NCI-H187 treated with DMSO at 0.1 percent for 48 hours (cell line): ENCODE measurements around the gene CEACAM4.
"Not testable (repeated sequence)": the region's sequence is repeated elsewhere in the genome, so short reads cannot be mapped to it uniquely, and the experiment has no call there.

Source experiments
- DNase-seq: peaks from one replicate; lab custom pipeline; 2025; lab: John Stamatoyannopoulos, UW

Gene CEACAM4

DNA sequence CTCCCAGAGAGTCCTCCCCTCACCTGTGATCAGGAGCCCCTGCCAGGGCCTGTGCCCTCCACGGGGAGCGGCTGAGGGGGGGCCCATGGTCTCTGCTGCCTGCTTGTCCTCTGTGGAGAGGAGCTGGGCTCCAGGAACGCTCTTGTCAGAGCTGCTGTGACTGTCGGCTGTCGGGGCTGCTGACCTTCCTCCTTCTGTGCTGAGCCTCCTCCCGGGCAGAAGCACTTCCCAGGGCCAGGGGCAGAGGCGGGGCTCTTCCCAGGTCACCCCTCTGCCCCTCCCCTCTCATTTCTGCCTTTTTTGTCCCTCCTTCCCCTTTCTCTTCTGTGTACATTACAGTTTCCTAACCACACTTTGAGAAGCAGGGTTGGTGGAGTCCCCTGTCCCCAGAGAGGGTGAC, at the start of gene CEACAM4:
Gene CEACAM4, minus strand, starts transcription at position 198 of the 400 bp plus-strand sequence. Its CDS starts 111 bp downstream, at position 87.
- DNase-seq, result no peak

DNA sequence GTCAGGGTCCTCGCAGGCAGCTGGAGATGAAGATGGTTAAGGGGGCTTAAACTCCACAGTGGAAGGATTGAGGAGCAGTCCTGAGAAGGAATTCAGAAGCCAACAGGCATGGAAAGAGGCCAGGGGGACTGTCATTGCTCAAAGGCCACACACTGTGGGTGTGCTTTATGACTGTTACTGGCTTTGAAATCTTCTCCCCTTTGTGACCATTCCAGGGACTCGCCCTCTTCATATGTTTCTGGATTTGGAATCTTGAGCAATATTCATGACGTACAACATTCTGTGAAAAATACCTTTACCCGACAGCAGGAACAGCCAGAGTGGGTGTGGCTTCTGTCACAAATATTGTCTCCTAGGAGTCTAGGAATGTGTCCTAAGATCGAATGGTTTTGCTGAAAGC, 44.6 kb upstream of the CEACAM4 start:
- DNase-seq, result no peak

DNA sequence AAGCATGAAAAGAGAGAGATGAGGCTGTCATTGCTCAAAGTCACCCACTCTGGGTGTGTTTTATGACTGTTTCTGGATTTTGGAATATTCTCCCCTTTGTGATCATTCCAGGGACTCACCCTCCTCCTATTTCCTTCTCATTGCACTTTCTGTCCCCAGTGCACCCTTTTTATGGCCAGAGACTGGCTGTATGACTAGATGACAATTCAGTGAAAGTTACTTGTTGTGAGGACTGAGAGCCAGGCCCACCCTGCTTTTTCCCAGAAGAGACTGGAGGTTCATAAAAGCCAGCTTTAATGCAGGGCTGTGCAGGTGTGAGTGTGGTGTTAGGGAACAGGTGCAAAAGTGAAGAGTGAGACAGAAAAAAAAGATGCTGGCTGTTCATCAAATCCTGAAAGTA, 43.9 kb upstream of the CEACAM4 start:
- no peak for DNase-seq

DNA sequence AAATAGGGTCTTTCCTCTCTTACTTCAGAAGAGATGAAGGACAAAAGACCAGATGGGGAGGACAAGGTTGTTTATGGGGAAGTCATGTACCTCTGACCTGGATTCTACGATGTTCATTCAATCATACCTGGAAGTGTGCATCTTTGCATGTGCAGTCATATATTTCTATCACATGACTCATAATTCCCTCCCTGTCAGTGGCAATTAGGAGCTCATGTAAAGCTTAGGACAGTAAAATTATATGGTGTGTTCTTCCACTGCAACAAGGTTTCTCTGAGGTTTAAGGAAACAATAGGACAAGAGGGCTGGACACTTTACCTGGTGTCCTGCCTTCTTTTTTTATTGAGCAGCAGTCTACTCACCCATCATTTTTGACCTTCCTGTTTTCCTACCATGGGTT, 41.4 kb upstream of the CEACAM4 start:
- no peak for DNase-seq

DNA sequence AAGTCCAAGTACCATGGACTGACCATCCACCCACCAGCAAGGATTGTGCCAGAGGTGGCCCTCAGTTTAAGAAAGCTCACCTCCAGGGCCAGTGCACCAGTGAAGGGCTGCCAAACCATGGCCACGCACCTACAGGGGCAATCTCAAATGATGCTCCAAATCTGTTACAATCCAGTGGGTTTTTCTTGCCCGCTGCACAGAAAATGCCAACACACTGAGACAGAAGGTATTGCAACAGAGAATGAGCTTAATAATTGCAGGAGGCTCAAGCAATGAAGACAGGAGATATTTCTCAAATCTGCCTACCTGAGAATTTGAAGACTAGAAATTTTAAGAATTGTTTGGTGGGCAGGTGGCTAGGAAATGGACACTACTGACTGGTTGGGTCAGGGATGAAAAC, 39.2 kb upstream of the CEACAM4 start:
- DNase-seq, result no peak

DNA sequence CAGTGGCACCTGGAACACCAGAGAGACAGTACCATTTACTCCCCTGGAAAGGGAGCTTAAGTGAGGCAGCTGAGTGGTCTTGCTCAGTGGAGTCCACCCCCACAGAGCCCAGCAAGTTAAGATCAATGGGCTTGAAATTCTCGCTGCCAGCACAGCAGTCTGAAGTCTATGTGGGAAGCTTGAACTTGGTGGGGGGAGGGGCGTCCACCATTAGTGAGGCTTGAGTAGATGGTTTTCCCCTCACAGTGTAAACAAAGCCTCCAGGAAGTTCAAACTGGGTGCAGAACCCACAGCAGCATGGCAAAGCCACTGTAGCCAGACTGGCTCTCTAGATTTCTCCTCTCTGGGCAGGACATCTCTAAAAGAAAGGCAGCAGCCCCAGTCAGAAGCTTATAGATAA, 30.3 kb upstream of the CEACAM4 start:
- DNase-seq, result no peak

DNA sequence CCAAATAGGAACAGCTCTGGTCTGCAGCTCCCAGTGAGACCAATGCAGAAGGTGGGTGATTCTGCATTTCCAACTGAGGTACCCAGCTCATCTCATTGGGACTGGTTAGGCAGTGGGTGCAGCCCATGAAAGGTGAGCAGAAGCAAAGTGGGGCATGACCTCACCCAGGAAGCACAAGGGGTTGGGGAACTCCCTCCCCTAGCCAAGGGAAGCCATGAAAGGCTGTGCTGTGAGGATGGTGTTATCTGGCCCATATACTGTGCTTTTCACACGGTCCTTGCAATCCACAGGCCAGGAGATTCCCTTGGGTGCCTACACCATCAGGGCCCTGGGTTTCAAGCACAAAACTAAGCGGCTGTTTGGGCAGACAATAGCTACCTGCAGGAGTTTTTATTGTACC, 29.9 kb upstream of the CEACAM4 start:
- DNase-seq, result not testable (repeated sequence)

DNA sequence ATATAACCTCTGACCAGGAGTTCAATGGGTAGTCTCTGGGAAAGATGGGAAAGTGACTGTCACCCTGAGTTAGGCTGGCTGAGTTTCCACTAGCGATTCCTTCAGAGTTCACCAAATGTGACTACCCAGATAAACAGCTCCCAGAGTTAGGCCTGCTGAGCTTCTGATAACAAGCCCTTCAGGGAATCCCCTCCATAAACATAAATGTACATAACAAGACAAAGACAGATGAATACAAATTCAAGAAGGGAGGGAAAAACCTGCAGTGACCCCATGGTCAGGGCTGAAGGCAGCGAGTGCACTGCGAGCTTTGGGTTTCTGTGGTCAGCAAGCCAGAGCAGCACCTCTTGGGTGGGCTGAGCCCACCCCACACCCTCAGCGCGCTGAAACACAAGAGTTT, 25.4 kb upstream of the CEACAM4 start:
- no peak for DNase-seq

DNA sequence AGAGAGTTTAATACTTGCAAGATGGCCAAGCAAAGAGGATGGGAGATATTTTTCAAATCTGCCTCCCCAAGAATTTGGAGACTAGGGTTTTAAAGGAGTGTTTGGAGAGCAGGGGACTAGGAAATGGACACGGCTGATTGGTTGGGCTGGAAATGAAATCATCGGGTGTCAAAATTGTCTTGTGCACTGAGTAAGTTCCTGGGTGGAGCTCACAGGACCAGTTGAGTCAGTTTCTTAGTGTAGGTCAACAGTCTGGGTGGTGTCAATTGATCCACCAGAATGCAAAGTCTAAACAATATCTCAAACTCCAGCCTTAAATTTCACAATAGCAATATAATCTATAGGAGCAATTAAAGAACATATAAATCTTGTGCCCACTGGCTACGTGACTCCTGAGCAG, 23.0 kb upstream of the CEACAM4 start:
- no peak for DNase-seq

DNA sequence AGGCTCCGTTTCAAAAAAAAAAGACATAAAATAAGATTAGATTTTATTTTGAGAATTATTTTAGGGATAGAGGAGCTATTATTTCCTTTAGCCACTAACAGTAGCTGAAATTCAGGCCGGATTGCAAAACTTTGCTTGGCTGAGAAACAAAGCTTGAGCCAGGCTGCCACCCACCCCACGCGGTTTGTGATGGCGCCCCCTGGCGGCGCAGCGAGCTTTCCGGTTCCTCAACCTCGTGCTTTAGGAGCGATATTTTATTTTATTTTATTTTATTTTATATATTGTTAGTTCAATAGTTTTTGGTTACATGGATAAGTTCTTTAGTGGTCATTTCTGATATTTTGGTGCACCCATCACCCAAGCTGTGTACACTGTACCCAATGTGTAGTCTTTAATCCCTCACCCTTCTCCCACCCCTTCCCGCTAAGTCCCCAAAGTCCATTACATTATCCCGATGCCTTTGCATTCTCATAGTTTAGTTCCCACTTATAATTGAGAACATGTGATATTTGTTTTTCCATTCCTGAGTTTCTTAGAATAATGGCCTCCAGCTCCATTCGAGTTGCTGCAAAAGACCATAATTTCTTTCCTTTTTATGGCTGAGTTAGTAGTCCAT, 19.8 kb upstream of the CEACAM4 start:
- no peak for DNase-seq

DNA sequence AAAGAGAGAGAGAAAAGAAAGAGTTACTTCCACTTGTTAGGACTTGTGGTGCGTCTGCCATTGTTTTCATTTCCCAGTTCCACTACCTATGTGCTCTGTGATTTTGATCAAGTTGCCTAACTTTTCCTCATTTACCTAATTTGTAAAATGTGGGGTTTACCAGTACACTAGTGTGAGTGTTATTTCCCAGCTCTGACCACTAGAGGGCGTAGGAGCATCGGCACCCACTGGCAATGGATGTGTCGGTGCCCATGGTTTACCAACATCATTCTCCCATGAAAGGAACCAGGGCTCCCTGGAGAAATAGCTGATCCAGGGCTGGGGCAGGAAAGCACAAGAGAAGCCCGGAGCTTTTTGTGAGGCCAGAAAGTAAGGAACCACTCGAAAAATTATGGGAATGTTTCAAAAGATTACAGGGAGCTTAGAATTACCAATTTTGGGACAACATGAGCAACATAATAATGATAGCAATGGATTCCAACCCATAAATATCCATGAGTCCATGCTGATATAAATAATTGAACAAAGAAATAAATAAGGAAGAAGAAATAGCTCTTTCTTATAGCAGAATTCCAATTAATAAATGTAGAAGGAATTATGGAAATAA, 15.1 kb upstream of the CEACAM4 start:
- peak; percentile 14 for DNase-seq

DNA sequence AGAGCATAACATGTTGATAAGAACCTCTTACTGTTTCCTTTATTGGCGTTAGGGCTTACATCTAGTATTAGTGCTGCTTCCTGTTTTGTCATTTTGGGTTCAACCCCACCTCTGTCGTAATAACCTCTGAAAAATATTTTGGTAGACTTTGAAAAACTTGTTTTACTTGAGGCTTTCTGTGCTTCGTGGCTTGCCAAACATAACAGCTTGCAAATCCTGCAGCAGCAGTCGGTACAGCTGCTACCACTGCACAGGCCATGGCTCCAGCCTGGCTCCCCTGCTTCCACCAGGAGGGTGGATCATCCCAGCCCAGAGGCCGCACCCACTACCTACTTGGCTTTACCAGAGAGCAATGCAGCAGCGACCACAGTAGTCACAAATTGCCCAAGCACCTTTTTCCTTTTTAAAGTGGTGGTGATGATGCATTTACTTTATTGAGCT, 11.8 kb upstream of the CEACAM4 start:
- DNase-seq, result no peak

DNA sequence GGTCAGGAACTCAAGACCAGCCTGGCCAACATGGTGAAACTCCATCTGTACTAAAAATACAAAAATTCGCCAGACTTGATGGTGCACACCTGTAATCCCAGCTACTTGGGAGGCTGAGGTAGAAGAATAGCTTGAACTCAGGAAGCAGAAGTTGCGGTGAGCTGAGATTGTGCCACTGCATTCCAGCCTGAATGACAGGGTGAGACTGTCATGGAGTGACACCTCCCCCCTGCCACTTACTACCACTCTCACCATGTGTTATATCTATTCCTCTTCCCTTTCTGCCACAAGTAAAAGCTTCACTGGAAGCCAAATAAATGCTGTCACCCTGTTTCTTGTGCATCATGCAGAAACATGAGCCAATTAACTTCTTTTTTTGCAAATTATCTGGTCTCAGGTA, 10.6 kb upstream of the CEACAM4 start:
- no peak for DNase-seq

DNA sequence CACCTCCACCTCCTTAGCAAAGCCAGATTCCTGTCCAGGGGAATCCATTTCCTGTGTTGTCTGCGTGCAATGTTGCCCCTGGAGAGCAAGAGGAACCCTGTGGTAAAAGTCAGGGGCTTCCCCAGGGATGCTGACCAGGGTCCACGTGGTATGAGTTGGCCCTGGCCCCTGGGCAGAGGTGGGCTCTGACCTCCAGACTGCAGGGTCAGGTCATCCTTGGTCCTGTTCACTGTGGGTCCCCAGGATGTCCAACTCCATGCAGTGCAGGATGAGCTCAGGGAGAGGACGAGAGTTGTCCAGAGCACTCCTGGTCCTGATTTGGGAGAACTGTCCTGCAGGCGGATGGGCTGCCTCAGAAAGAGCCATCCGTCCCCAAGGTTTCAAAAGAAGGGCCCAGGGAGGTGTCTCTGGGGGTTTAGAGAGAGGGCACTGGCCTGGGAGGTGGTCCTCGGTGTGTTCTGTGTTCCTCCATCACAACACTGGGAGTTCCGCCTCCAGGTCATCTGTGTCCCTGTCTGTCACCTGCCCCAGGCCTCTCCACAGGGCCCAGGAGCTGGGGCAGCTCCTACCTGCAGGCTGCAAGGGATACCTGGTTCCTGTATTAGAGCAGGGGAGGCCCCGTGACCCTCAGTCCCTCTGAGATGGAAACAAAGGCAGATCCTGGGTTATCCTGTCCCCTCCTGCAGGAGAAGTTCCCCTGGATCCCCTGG, 1.2 kb upstream of the CEACAM4 start:
- no peak for DNase-seq

DNA sequence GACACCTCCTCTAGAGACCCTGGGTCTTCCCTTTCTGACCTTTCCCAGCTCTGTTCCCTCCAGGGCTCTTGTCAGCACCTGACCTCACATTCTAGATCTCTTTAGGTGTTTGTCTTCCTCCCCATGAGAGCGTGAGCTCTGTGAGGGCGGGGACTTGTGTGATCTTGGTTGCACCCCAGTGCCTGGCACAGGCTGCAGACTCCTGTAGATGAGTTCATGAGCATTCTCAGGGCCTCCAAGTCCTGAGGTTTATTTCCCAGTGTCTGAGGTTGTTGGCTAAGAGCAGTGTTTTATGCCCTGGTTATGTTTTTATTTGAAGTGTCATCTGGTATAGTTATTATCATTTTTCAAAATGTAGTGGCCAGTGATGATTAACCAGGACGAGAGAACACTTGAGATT, 596 bp downstream of the CEACAM4 start:
- no peak for DNase-seq

DNA sequence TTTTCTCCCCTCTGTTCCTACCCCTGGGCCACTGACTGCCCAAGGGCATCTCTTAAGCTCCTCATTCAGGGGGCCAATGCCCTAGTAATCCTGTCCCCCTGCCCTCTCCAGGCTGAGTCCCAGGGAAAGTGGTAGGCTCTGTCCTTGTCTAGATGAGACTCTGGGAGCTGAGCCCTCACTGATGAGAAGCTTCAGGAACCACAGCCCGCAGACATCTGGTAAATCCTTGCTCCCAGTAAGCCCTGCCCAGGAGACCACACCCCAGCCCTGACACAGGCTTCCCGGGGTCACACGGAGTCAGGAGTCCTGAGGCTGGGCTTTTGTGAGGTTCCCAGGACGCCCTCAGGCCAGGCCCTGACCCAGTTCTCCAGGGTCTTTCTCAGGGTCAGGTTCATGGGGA, 1.9 kb downstream of the CEACAM4 start:
- no peak for DNase-seq

DNA sequence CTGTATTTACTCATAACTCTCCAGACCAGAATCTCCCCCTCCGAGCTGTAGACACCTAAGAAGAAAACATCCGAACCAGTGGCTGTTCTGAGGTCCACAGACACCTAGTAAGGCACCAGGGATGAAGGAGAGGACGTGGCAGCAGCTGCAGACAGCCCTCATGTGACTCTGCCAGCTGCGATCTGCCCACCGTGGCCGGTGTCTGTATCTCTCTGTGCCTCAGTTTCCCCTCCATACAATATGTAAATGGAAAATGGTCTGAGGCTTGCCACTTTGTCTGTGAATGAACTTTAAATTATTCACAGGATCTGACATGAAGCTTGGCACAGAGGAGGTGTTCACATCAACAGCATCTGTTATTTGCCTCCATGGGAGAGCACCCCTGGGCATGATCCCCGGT, 2.4 kb downstream of the CEACAM4 start:
- no peak for DNase-seq

DNA sequence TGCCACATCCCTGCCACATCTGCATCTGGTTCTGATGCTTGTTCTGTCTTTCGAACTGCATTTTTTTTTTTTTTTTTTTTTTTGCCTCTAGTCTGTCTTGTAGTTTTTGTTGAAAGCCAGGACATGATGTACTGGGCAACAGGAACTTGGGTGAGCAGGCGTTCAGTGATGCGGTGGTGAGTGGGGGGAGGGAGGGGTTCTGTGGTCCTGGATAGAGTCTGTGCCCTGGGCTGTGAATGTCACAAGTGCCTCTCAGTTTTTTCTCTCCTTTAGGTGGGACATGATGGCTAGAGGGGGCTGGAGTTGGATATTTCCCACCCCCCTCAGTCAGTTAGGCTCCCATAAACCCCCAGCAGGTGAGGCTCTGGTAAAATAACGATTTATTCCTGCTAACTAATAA, 3.5 kb downstream of the CEACAM4 start:
- no peak for DNase-seq

DNA sequence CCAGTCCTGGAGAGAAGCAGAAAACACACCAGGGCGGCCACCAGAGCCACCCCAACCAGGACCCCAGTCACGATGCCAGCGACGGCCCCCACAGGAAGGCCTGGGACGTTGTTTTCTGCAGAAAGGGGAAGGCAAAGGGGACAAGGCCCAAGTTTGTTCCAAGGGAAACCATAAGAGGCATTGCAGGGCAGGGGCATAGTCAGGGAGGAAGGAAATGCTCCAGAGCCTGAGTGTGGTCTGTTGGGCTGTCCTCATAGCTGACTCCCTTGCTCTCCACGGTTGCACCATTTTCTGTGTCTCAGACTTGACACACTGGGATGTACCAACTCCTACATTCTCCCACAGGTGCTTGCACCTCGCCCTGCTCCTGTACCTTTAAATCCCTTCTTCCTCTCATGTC, 5.2 kb downstream of the CEACAM4 start:
- no peak for DNase-seq

DNA sequence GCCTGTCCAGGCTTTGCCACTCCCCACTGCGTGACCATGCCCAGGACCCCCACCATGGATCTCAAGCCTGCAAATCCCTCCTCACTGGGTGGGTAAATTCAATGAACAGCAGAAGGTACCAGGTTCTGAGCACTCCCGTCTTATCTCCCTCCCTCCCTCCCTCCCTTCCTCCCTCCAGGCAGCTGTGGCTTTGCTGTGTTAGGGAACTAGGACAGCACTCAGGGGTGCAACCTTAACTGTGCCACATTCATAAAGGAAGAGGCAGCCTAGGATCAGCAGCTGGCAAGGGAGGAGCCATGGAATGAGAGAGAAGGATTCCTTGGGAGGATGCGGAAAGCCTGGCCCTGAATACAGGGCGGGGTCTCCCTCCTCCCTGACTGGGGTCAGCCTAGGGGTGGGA, 5.6 kb downstream of the CEACAM4 start:
- no peak for DNase-seq

DNA sequence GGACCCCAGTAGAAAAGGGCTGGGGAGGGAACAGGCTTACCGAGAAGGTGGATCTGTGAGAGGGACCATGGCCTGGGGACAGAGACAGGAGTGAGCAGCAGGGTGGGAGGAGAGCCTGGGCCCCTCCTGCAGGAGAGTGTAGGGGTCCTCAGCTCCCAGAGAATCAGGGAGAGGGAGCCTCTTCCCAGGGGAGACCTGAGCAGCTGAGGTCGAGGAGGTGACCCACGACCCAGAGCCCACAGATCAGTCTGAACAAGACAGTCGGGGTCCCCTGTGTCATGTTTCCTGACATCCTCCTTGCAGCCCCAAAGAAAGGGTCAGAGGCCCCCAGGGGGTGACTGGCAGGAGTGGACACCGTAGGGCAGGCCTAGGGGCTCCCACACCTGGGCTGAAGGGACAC, 6.7 kb downstream of the CEACAM4 start:
- no peak for DNase-seq

DNA sequence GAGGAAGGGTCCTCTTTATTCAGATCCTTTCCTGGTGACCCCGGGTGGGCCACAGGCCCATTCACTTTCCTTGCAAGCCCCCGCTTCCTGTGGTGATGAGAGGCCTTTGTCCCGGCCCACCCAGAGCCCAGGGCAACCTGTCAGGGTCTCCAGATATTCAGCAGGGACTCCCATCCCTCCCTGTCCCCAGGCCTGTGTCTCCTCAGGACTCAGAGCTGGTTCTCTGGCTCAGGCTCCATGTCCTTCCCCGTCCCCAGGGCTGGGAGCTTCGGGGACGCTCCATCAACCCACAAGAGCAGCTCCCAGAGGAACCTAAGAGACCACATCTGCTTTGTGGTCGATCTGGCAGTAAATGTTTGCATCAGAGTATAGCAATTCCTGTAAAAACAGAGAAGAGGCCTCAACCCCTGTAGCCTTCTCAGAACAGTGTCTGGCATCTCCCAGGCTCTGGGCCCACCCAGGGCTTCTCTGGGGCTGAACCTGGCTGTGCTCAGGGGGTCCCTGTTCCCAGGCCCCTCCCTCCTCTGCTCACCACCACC, 7.8 kb downstream of the CEACAM4 start:
- no peak for DNase-seq
